HepG2 (cell line): ENCODE results near the gene NCF4. TPM values are rescaled to one million over a fixed set of nuclear protein-coding genes. Genes with fewer than 3 reads are reported as not detected.

ENCODE experiments used
- ATAC-seq: fragments of 200-7000 bp; cut with Tn5 transposase; 3 replicates; pipeline ENCODE4 v1.9.1; 2020; ENCODE audit warnings: mild to moderate bottlenecking, moderate library complexity
- BruUV-seq: library from RNA; stranded (reverse); fragments of 400-500 nt; replicated peaks from 2 replicates; lab custom pipeline; 2021; lab: Mats Ljungman, UMichigan
- CTCF ChIA-PET: fragments of 300-600 bp; formaldehyde crosslinking; extraction: SDS; loops from one replicate; lab custom pipeline; 2021; ENCODE audit warnings: low total read pairs, inconsistent platforms, low intra/inter-chr PET ratio; lab: Yijun Ruan, JAX
- POLR2A ChIA-PET: fragments of 350-600 bp; sonication (Branson Sonifier 250); formaldehyde crosslinking; loops from one replicate; lab custom pipeline; 2020; ENCODE audit warnings: antibody characterized with exemption, inconsistent platforms; lab: Yijun Ruan, JAX
- DNase-seq: peaks from one replicate; pipeline ENCODE4 v3.0.0-alpha.2; 2015; ENCODE audit warnings: low spot score
- FAIRE-seq: peaks from 3 replicates; lab custom pipeline; 2011; peaks lifted over from hg19 to GRCh38; lab: Jason Lieb, UNC
- H2AFZ ChIP-seq: one replicate; pipeline ENCODE4 v1.6.1; 2011; ENCODE audit warnings: low read length, inconsistent platforms
- H3K27ac ChIP-seq: fragments of 300-600 bp; 3 replicates; pipeline ENCODE4 v1.8.0; 2011; ENCODE audit warnings: mixed run types, mild to moderate bottlenecking, mixed read lengths, low read length, inconsistent platforms; ENCODE audit not compliant: insufficient read depth; ENCODE audit errors: extremely low read length
- H3K27me3 ChIP-seq, 2 experiments: fragments of 200-600 bp in 1 of 2; 2 replicates in 1 of 2; 3 replicates in 1 of 2; pipeline versions ENCODE4 v1.6.0 to v1.8.0; 2011; ENCODE audit warnings: low read length in 2 of 2, mild to moderate bottlenecking in 2 of 2, moderate library complexity in 2 of 2, inconsistent platforms in 1 of 2; ENCODE audit not compliant: insufficient read depth in 2 of 2, control insufficient read depth in 1 of 2
- H3K36me3 ChIP-seq, 2 experiments: fragments of 200-600 bp in 1 of 2; replicated peaks in 1 of 2; 2 replicates in 1 of 2; 3 replicates in 1 of 2; pipeline versions ENCODE4 v1.5.1 to v1.8.0; 2011; ENCODE audit warnings: low read length in 2 of 2, inconsistent platforms in 1 of 2; ENCODE audit not compliant: insufficient read depth in 2 of 2, control insufficient read depth in 1 of 2
- H3K4me1 ChIP-seq: 2 replicates; pipeline ENCODE4 v1.5.1; 2012; ENCODE audit warnings: low read length, inconsistent platforms; ENCODE audit not compliant: insufficient read depth
- H3K4me2 ChIP-seq: 2 replicates; pipeline ENCODE4 v1.6.0; 2011; ENCODE audit warnings: low read depth, low read length, inconsistent platforms
- H3K4me3 ChIP-seq, 3 experiments: fragments of 200-600 bp in 1 of 3; sonication (generic), shearing (Covaris generic) in 1 of 3; replicated peaks in 1 of 3; 2 replicates each; pipeline ENCODE4 v1.5.1; 2011 to 2016; ENCODE audit warnings: low read length in 3 of 3, inconsistent platforms in 2 of 3, low read depth in 2 of 3, mild to moderate bottlenecking in 2 of 3, control low read depth in 1 of 3, mixed read lengths in 1 of 3; ENCODE audit not compliant: insufficient read depth in 1 of 3
- H3K79me2 ChIP-seq: one replicate; pipeline ENCODE4 v1.6.1; 2011; ENCODE audit warnings: low read length, inconsistent platforms; ENCODE audit not compliant: insufficient read depth
- H3K9ac ChIP-seq: 2 replicates; pipeline ENCODE4 v1.6.0; 2011; ENCODE audit warnings: mild to moderate bottlenecking, low read depth, low read length, inconsistent platforms; ENCODE audit not compliant: insufficient read depth
- H3K9me3 ChIP-seq: 2 replicates; pipeline ENCODE4 v1.5.1; 2012; ENCODE audit warnings: mild to moderate bottlenecking, low read length
- H4K20me1 ChIP-seq: 2 replicates; pipeline ENCODE4 v1.6.0; 2011; ENCODE audit warnings: inconsistent platforms, mild to moderate bottlenecking, low read length, moderate library complexity; ENCODE audit not compliant: insufficient read depth
- CBX5 ChIP-seq: sonication (generic); formaldehyde crosslinking; IDR thresholded peaks from 2 replicates; pipeline ENCODE4 v1.4.0; 2020; ENCODE audit warnings: missing genetic modification reagents, borderline replicate concordance
- CCAR2 ChIP-seq: fragments of 200-400 bp; formaldehyde crosslinking; optimal IDR thresholded peaks from 2 replicates; pipeline ENCODE3; 2018; ENCODE audit warnings: low read depth, mild to moderate bottlenecking, low read length, moderate library complexity
- FOXP1 ChIP-seq, 2 experiments: fragments of 450-650 bp in 1 of 2; IDR thresholded peaks; 2 replicates each; pipeline ENCODE4 v1.6.1; 2017 to 2018; ENCODE audit warnings: antibody characterized with exemption in 1 of 2
- HIVEP1 ChIP-seq: sonication (generic); formaldehyde crosslinking; IDR thresholded peaks from 2 replicates; pipeline ENCODE4 v1.4.0; 2020; ENCODE audit warnings: mild to moderate bottlenecking, missing genetic modification reagents
- HOXA5 ChIP-seq: sonication (generic); formaldehyde crosslinking; IDR thresholded peaks from 2 replicates; pipeline ENCODE4 v1.4.0; 2020; ENCODE audit warnings: missing genetic modification reagents
- IRX3 ChIP-seq: sonication (generic); formaldehyde crosslinking; IDR thresholded peaks from 2 replicates; pipeline ENCODE4 v1.8.1; 2023; ENCODE audit warnings: mild to moderate bottlenecking, low read depth, missing genetic modification reagents, borderline replicate concordance
- PHF21A ChIP-seq: sonication (generic); formaldehyde crosslinking; IDR thresholded peaks from 2 replicates; pipeline ENCODE4 v1.5.0; 2020; ENCODE audit warnings: mild to moderate bottlenecking, missing genetic modification reagents
- SKI ChIP-seq: fragments of 450-650 bp; IDR thresholded peaks from one replicate; pipeline ENCODE4 v1.6.1; 2018; ENCODE audit warnings: mild to moderate bottlenecking; ENCODE audit not compliant: partially characterized antibody
- TBX3 ChIP-seq: fragments of 450-650 bp; IDR thresholded peaks from 2 replicates; pipeline ENCODE4 v1.6.1; 2017; ENCODE audit warnings: antibody characterized with exemption, mild to moderate bottlenecking, inconsistent platforms, borderline replicate concordance
- ZBTB20 ChIP-seq: sonication (generic); formaldehyde crosslinking; IDR thresholded peaks from 2 replicates; pipeline ENCODE4 v1.8.1; 2023; ENCODE audit warnings: missing genetic modification reagents, low read depth, mild to moderate bottlenecking, borderline replicate concordance
- ZBTB8A ChIP-seq: sonication (generic); formaldehyde crosslinking; IDR thresholded peaks from 2 replicates; pipeline ENCODE4 v1.4.0; 2020; ENCODE audit warnings: mild to moderate bottlenecking, low read depth, missing genetic modification reagents, borderline replicate concordance
- ZEB1 ChIP-seq: IDR thresholded peaks from 2 replicates; pipeline ENCODE4 v1.6.1; 2012; ENCODE audit warnings: mild to moderate bottlenecking, low read depth, inconsistent platforms; ENCODE audit not compliant: insufficient replicate concordance
- ZNF10 ChIP-seq: sonication (generic); formaldehyde crosslinking; IDR thresholded peaks from 2 replicates; pipeline ENCODE4 v1.4.0; 2020; ENCODE audit warnings: mild to moderate bottlenecking, low read depth, missing genetic modification reagents, borderline replicate concordance
- ZNF317 ChIP-seq: sonication (generic); formaldehyde crosslinking; IDR thresholded peaks from 2 replicates; pipeline ENCODE4 v1.5.0; 2020; ENCODE audit warnings: mild to moderate bottlenecking, missing genetic modification reagents
- ZNF34 ChIP-seq: sonication (generic); formaldehyde crosslinking; IDR thresholded peaks from 2 replicates; pipeline ENCODE4 v1.4.0; 2020; ENCODE audit warnings: mild to moderate bottlenecking, missing genetic modification reagents, borderline replicate concordance
- ZNF552 ChIP-seq: sonication (generic); formaldehyde crosslinking; IDR thresholded peaks from 2 replicates; pipeline ENCODE4 v1.9.0; 2022; ENCODE audit warnings: missing genetic modification reagents, mild to moderate bottlenecking, borderline replicate concordance
- ZNF570 ChIP-seq: sonication (generic); formaldehyde crosslinking; IDR thresholded peaks from 2 replicates; pipeline ENCODE4 v1.4.0; 2020; ENCODE audit warnings: mild to moderate bottlenecking, missing genetic modification reagents, borderline replicate concordance
- ZNF839 ChIP-seq: sonication (generic); formaldehyde crosslinking; IDR thresholded peaks from 2 replicates; pipeline ENCODE4 v1.4.0; 2020; ENCODE audit warnings: missing genetic modification reagents, mild to moderate bottlenecking, borderline replicate concordance
- WGBS: methylation state at CpG from one replicate; pipeline ENCODE4 v1.1.6; 2017; ENCODE audit warnings: low lambda C conversion rate; 5-methylcytosine and 5-hydroxymethylcytosine counted together
- in situ Hi-C: cut with HindIII; loops from 2 replicates; pipeline ENCODE4 v1.10.0; 2017; ENCODE audit warnings: low pct_unique_long_range_greater_than_20kb; ENCODE audit not compliant: extremely low pct_ligation_motif_present
- intact Hi-C: fragments of 100-400 bp; cut with micrococcal nuclease; formaldehyde crosslinking; loops from one replicate; pipeline ENCODE4 v1.10.0; 2022; ENCODE audit not compliant: unreplicated experiment
- polyA plus RNA-seq, 8 experiments: library from polyadenylated mRNA; depleted of rRNA in 3 of 8; stranded (reverse) in 7 of 8; unstranded in 1 of 8; fragments of >200 nt; fragmentation: Illumina TruSeq in 4 of 8; extraction: Trizol in 4 of 8; gene quantifications; 2 replicates each; pipeline versions ENCODE4 v1.2.1 to v1.2.3, GENCODE V29; 2011 to 2016; ENCODE audit warnings: low read depth in 4 of 8, missing spikeins in 1 of 8, mixed read lengths in 1 of 8; ENCODE audit not compliant: insufficient read depth in 1 of 8
- total RNA-seq, 5 experiments: library from RNA; depleted of rRNA; stranded (reverse); fragments of >200 nt; fragmentation: Illumina TruSeq; extraction: Trizol; gene quantifications; 2 replicates each; pipeline ENCODE4 v1.2.3, GENCODE V29; 2016; ENCODE audit warnings: low read depth in 1 of 5

Gene NCF4
- total and polyA plus RNA-seq, 2 of the 13 experiments (the other 11 are each of a cell fraction or from before 2014, with no cell fraction given) = not detected

- in situ Hi-C loops (no loop called here), intact Hi-C loops (no loop called here)
- DNase-seq = no peak
- Histone ChIP-seq H3K4me2 (no peak overlapping the region), H3K36me3 (no peaks in the 10 kb centered on the region), H3K9ac (no peak overlapping the region), H3K4me1 (no peaks in the 10 kb centered on the region), H3K4me3 (no peak overlapping the region), H2AFZ (no peak overlapping the region), H3K27me3 (peaks cover 5 to 65% of the 10 kb centered on the region in 2 experiments; a peak in 4 of 5 replicates), H4K20me1 (no peaks in the 10 kb centered on the region), H3K27ac (no peak overlapping the region), H3K9me3 (no peaks in the 10 kb centered on the region), H3K79me2 (no peaks in the 10 kb centered on the region)
- FAIRE-seq = no peak
- 5% methylated on average over 10 of the region's 10 CpGs for WGBS
- no TSS peak for BruUV-seq
- CTCF ChIA-PET = no interaction called here
- TF ChIP-seq CBX5 = no peak
- no peak for TF ChIP-seq ZNF570 (CRISPR knock-in tag)
- TF ChIP-seq ZBTB8A = no peak
- TF ChIP-seq ZNF317 (CRISPR knock-in tag) = no peak
- no peak for TF ChIP-seq TBX3
- no peak for TF ChIP-seq ZNF10 (CRISPR knock-in tag)
- TF ChIP-seq SKI = no peak
- no peak for TF ChIP-seq ZNF839 (CRISPR knock-in tag)
- TF ChIP-seq CCAR2 = no peak
- no peak for TF ChIP-seq ZBTB20 (CRISPR knock-in tag)
- TF ChIP-seq IRX3 (CRISPR knock-in tag) = no peak
- TF ChIP-seq HOXA5 (CRISPR knock-in tag) = no peak
- TF ChIP-seq ZNF552 (CRISPR knock-in tag) = no peak
- TF ChIP-seq FOXP1 (IDR thresholded peaks at IDR 0.05) = no peak
- TF ChIP-seq FOXP1 (CRISPR knock-in tag; IDR thresholded peaks at IDR 0.05) = no peak
- TF ChIP-seq PHF21A (CRISPR knock-in tag) = no peak
- no peak for TF ChIP-seq HIVEP1
- no peak for TF ChIP-seq ZEB1
- TF ChIP-seq ZNF34 (CRISPR knock-in tag) = no peak
- no peak for ATAC-seq
- POLR2A ChIA-PET = no interaction called here
Measured at GRCh38 chr22:36814801-36815200, 46.0 kb upstream of the NCF4 start.
